WTC11 (cell line): ENCODE measurements around the gene ACAD9.

Experiments used
- TEAD4 ChIP-seq: sonication (generic); formaldehyde crosslinking; IDR thresholded peaks from 2 replicates; pipeline ENCODE4 v1.8.0; 2022; ENCODE audit warnings: mild to moderate bottlenecking, missing genetic modification reagents
- TF ChIP-seq, protein P1 (sequence below): sonication (generic); formaldehyde crosslinking; IDR thresholded peaks from 2 replicates; pipeline ENCODE4 v1.8.0; 2022; ENCODE audit warnings: mild to moderate bottlenecking, missing genetic modification reagents
- TF ChIP-seq, protein P2 (sequence below): fragments of 200-600 bp; IDR thresholded peaks from 2 replicates; pipeline ENCODE4 v1.8.0; 2022; ENCODE audit warnings: antibody characterized with exemption

DNA sequence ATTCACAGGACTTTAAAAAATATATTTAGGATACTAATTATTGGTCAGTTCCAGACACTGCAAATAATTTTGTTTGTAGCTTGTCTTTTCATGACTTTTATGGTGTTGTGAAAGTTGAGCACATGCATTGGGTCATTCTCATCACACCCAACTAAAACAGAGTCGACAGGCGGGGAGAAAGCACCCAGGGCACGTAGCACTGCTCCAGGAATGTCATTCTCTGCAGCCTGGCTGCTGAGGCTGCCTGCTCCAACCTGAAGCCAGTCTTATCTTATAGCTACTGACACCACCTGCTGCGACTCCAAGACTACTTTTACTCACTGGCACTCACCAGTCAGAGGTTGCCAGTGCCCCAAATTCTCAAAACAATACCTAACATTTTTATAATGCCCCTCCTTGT, 56.9 kb downstream of the ACAD9 start:
- TF ChIP-seq, protein P1, sequence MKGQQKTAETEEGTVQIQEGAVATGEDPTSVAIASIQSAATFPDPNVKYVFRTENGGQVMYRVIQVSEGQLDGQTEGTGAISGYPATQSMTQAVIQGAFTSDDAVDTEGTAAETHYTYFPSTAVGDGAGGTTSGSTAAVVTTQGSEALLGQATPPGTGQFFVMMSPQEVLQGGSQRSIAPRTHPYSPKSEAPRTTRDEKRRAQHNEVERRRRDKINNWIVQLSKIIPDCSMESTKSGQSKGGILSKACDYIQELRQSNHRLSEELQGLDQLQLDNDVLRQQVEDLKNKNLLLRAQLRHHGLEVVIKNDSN: no peak
- TF ChIP-seq, protein P2, sequence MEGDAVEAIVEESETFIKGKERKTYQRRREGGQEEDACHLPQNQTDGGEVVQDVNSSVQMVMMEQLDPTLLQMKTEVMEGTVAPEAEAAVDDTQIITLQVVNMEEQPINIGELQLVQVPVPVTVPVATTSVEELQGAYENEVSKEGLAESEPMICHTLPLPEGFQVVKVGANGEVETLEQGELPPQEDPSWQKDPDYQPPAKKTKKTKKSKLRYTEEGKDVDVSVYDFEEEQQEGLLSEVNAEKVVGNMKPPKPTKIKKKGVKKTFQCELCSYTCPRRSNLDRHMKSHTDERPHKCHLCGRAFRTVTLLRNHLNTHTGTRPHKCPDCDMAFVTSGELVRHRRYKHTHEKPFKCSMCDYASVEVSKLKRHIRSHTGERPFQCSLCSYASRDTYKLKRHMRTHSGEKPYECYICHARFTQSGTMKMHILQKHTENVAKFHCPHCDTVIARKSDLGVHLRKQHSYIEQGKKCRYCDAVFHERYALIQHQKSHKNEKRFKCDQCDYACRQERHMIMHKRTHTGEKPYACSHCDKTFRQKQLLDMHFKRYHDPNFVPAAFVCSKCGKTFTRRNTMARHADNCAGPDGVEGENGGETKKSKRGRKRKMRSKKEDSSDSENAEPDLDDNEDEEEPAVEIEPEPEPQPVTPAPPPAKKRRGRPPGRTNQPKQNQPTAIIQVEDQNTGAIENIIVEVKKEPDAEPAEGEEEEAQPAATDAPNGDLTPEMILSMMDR: no peak
- no peak for TF ChIP-seq TEAD4
